Measurements from ENCODE around the gene MPZL3. TPM values are rescaled to one million over a fixed set of nuclear protein-coding genes. Genes with fewer than 3 reads are reported as not detected.

The MPZL3 gene
- polyA plus RNA-seq, 1 donor (not counting 4 experiments of a cell fraction or from before 2014, with no cell fraction given), result 7.9 TPM

DNA sequence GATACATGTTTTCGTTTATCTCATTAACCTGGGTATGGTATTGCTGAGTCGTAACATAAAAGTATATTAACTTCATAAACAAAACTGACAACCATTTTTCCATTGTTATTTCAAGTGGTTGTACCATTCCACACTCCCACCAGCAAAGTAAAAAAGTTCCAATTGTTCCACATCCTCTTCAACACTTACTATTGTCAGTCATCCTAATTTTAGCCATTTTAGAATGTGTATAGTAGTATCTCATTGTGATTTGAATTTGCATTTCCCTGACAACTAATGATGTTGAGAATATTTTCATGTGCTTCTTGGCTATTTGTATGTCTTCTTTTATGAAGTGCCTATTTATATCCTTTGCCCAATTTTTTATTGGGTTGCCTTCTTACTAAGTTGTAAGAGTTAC, 41.9 kb upstream of the MPZL3 start:
- dilution Hi-C loops (cut with MboI; ENCODE audit: extremely low pct_ligation_motif_present, low sequenced_read_pairs), result no loop called here
- H3K9me3 ChIP-seq (ENCODE audit: control insufficient read depth, low read depth, low read length), result no peaks in the 10 kb centered on the region
- DNase-seq (ENCODE audit: low read depth, low spot score) (no peak), FAIRE-seq (no peak)
- H3K9ac ChIP-seq (ENCODE audit: control insufficient read depth, extremely low read depth, insufficient read depth, low read length), result no peak overlapping the region
- H3K27ac ChIP-seq (ENCODE audit: control insufficient read depth, insufficient read depth, low read length), result no peak overlapping the region
- H3K27me3 ChIP-seq (ENCODE audit: control insufficient read depth, extremely low read depth, insufficient read depth, low read length), result no peaks in the 10 kb centered on the region
- no peak overlapping the region for H2AFZ ChIP-seq (ENCODE audit: control insufficient read depth, low read length)
- no peak overlapping the region for H3K4me3 ChIP-seq (ENCODE audit: control insufficient read depth in 2 of 3, extremely low read depth in 1 of 3, insufficient read depth in 2 of 3, low read depth in 1 of 3, low read length in 3 of 3)
- H3K4me2 ChIP-seq (ENCODE audit: control insufficient read depth, extremely low read depth, insufficient read depth, low read depth, low read length), result no peak overlapping the region
- H3K4me1 ChIP-seq (ENCODE audit: control insufficient read depth, extremely low read depth, insufficient read depth, low read length), result peaks cover 20% of the 10 kb centered on the region
- no peaks in the 10 kb centered on the region for H3K79me2 ChIP-seq (ENCODE audit: control insufficient read depth, insufficient read depth, low read length)
- no peaks in the 10 kb centered on the region for H3K36me3 ChIP-seq (ENCODE audit: control insufficient read depth in 2 of 2, extremely low read depth in 1 of 2, insufficient read depth in 2 of 2, low read length in 2 of 2)
- H4K20me1 ChIP-seq (ENCODE audit: control insufficient read depth, extremely low read depth, insufficient read depth, low read length), result no peaks in the 10 kb centered on the region
- no peak for TF ChIP-seq EZH2 (IDR thresholded peaks at IDR 0.05; ENCODE audit: low read length)
- TF ChIP-seq, protein P1, sequence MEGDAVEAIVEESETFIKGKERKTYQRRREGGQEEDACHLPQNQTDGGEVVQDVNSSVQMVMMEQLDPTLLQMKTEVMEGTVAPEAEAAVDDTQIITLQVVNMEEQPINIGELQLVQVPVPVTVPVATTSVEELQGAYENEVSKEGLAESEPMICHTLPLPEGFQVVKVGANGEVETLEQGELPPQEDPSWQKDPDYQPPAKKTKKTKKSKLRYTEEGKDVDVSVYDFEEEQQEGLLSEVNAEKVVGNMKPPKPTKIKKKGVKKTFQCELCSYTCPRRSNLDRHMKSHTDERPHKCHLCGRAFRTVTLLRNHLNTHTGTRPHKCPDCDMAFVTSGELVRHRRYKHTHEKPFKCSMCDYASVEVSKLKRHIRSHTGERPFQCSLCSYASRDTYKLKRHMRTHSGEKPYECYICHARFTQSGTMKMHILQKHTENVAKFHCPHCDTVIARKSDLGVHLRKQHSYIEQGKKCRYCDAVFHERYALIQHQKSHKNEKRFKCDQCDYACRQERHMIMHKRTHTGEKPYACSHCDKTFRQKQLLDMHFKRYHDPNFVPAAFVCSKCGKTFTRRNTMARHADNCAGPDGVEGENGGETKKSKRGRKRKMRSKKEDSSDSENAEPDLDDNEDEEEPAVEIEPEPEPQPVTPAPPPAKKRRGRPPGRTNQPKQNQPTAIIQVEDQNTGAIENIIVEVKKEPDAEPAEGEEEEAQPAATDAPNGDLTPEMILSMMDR (optimal IDR thresholded peaks at IDR 0.05 in 1 of 3, IDR thresholded peaks at IDR 0.05 in 1 of 3, conservative IDR thresholded peaks at IDR 0.05 in 1 of 3; ENCODE audit: extremely low read depth in 1 of 3, insufficient read depth in 2 of 3, low read length in 3 of 3), result no peak
- H3K9me1 ChIP-seq (ENCODE audit: control insufficient read depth, extremely low read depth, insufficient read depth, low read length), result no peaks in the 10 kb centered on the region

DNA sequence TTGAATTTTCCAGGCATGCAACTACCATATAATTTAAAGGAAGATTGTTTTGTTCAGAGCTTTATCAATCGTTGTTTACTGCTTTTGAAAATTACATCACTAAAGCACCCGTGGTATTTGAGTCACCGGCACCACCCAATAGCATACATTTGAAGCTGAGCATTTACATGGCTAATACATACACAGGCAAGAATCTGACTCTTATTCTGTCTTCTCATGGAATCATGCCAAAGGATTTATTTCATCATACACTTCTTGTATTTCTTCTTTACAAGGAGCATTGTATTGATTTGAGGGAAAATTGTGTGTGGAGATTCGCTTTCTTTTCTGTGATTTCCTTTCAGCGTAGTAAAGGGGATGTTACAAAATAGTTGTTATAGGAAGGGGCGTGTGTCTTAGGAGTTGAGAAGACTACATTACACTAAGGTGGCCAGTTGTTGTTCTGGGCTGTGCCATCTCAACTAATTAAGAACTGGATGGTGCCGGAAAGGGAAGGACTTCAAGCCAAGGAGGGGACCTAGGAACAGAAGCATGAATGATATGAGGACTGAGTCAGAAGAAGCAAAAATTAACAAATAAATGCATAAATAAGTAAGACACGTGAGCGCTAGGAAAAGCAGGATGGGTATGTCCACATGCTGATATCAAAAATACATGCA, 39.4 kb upstream of the MPZL3 start:
- H3K4me2 ChIP-seq (ENCODE audit: control insufficient read depth, extremely low read depth, insufficient read depth, low read depth, low read length), result peak overlapping the region; percentile 76
- H3K27ac ChIP-seq (ENCODE audit: control insufficient read depth, insufficient read depth, low read length), result peak overlapping the region; percentile 62
- H3K79me2 ChIP-seq (ENCODE audit: control insufficient read depth, insufficient read depth, low read length), result no peaks in the 10 kb centered on the region
- H3K36me3 ChIP-seq (ENCODE audit: control insufficient read depth in 2 of 2, extremely low read depth in 1 of 2, insufficient read depth in 2 of 2, low read length in 2 of 2), result no peaks in the 10 kb centered on the region
- no peaks in the 10 kb centered on the region for H4K20me1 ChIP-seq (ENCODE audit: control insufficient read depth, extremely low read depth, insufficient read depth, low read length)
- peak; percentile 78 for FAIRE-seq
- no peaks in the 10 kb centered on the region for H3K27me3 ChIP-seq (ENCODE audit: control insufficient read depth, extremely low read depth, insufficient read depth, low read length)
- H2AFZ ChIP-seq (ENCODE audit: control insufficient read depth, low read length), result peak overlapping the region; percentile 13
- H3K4me1 ChIP-seq (ENCODE audit: control insufficient read depth, extremely low read depth, insufficient read depth, low read length), result peaks cover 28% of the 10 kb centered on the region
- H3K9me3 ChIP-seq (ENCODE audit: control insufficient read depth, low read depth, low read length), result no peaks in the 10 kb centered on the region
- H3K4me3 ChIP-seq (ENCODE audit: control insufficient read depth in 2 of 3, extremely low read depth in 1 of 3, insufficient read depth in 2 of 3, low read depth in 1 of 3, low read length in 3 of 3), result peak overlapping the region in 1 of 3 experiments; percentile 50
- peak overlapping the region; percentile 52 for H3K9ac ChIP-seq (ENCODE audit: control insufficient read depth, extremely low read depth, insufficient read depth, low read length)
- peak; percentile 40 for DNase-seq (ENCODE audit: low read depth, low spot score)
- dilution Hi-C loops (cut with MboI; ENCODE audit: extremely low pct_ligation_motif_present, low sequenced_read_pairs), result no loop called here
- H3K9me1 ChIP-seq (ENCODE audit: control insufficient read depth, extremely low read depth, insufficient read depth, low read length), result no peaks in the 10 kb centered on the region
- no peak for TF ChIP-seq EZH2 (IDR thresholded peaks at IDR 0.05; ENCODE audit: low read length)
- TF ChIP-seq, protein P1 (optimal IDR thresholded peaks at IDR 0.05 in 1 of 3, IDR thresholded peaks at IDR 0.05 in 1 of 3, conservative IDR thresholded peaks at IDR 0.05 in 1 of 3; ENCODE audit: extremely low read depth in 1 of 3, insufficient read depth in 2 of 3, low read length in 3 of 3), result no peak

All from keratinocyte (primary cell).